Keratinocyte (primary cell): ENCODE data around the gene VSNL1. TPM values are rescaled to one million over a fixed set of nuclear protein-coding genes. Genes with fewer than 3 reads are reported as not detected.
A peak's percentile ranks its signal among the peaks of the same experiment; 100 is the strongest.

ENCODE experiments used
- DNase-seq: peaks from one replicate; pipeline ENCODE4 v3.0.0-alpha.2; 2011; ENCODE audit warnings: low read depth, missing footprints, low spot score
- FAIRE-seq: peaks from 2 replicates; lab custom pipeline; 2011; peaks lifted over from hg19 to GRCh38; lab: Jason Lieb, UNC
- H2AFZ ChIP-seq: 2 replicates; pipeline ENCODE4 v1.6.0; 2012; ENCODE audit warnings: low read length, control low read depth, inconsistent platforms; ENCODE audit not compliant: control insufficient read depth
- H3K27ac ChIP-seq: 2 replicates; pipeline ENCODE4 v1.5.1; 2011; ENCODE audit warnings: low read length; ENCODE audit not compliant: control insufficient read depth, insufficient read depth
- H3K27me3 ChIP-seq: 3 replicates; pipeline ENCODE4 v1.6.0; 2011; ENCODE audit warnings: low read length; ENCODE audit not compliant: control insufficient read depth, insufficient read depth; ENCODE audit errors: extremely low read depth
- H3K36me3 ChIP-seq, 2 experiments: 2 replicates in 1 of 2; 3 replicates in 1 of 2; pipeline ENCODE4 v1.5.1; 2011; ENCODE audit warnings: low read length in 2 of 2, mild to moderate bottlenecking in 1 of 2; ENCODE audit not compliant: control insufficient read depth in 2 of 2, insufficient read depth in 2 of 2; ENCODE audit errors: extremely low read depth in 1 of 2
- H3K4me1 ChIP-seq: 3 replicates; pipeline ENCODE4 v1.5.1; 2011; ENCODE audit warnings: low read length; ENCODE audit not compliant: control insufficient read depth, insufficient read depth; ENCODE audit errors: extremely low read depth
- H3K4me2 ChIP-seq: 3 replicates; pipeline ENCODE4 v1.6.0; 2011; ENCODE audit warnings: low read depth, low read length; ENCODE audit not compliant: control insufficient read depth, insufficient read depth; ENCODE audit errors: extremely low read depth
- H3K4me3 ChIP-seq, 3 experiments: fragments of 200-600 bp in 1 of 3; sonication (generic) in 1 of 3; 2 replicates in 2 of 3; 3 replicates in 1 of 3; pipeline ENCODE4 v1.5.1; 2011 to 2016; ENCODE audit warnings: low read length in 3 of 3, mild to moderate bottlenecking in 3 of 3, control low read depth in 2 of 3, inconsistent platforms in 1 of 3, low read depth in 1 of 3, mixed read lengths in 1 of 3, mixed run types in 1 of 3, moderate library complexity in 1 of 3; ENCODE audit not compliant: control insufficient read depth in 2 of 3, insufficient read depth in 2 of 3; ENCODE audit errors: extremely low read depth in 1 of 3
- H3K79me2 ChIP-seq: 2 replicates; pipeline ENCODE4 v1.6.0; 2012; ENCODE audit warnings: low read length; ENCODE audit not compliant: control insufficient read depth, insufficient read depth
- H3K9ac ChIP-seq: 3 replicates; pipeline ENCODE4 v1.6.0; 2011; ENCODE audit warnings: low read length; ENCODE audit not compliant: control insufficient read depth, insufficient read depth; ENCODE audit errors: extremely low read depth
- H3K9me1 ChIP-seq: 3 replicates; pipeline ENCODE4 v1.6.0; 2011; ENCODE audit warnings: low read length; ENCODE audit not compliant: control insufficient read depth, insufficient read depth; ENCODE audit errors: extremely low read depth
- H3K9me3 ChIP-seq: 2 replicates; pipeline ENCODE4 v1.5.1; 2012; ENCODE audit warnings: low read depth, low read length; ENCODE audit not compliant: control insufficient read depth
- H4K20me1 ChIP-seq: 3 replicates; pipeline ENCODE4 v1.6.0; 2011; ENCODE audit warnings: low read length; ENCODE audit not compliant: control insufficient read depth, insufficient read depth; ENCODE audit errors: extremely low read depth
- EZH2 ChIP-seq: IDR thresholded peaks from one replicate; pipeline ENCODE4 v1.6.1; 2012; ENCODE audit warnings: inconsistent platforms, mild to moderate bottlenecking, low read length, moderate library complexity
- dilution Hi-C: fragments of 300-500 bp; cut with MboI; formaldehyde crosslinking; loops from one replicate; pipeline ENCODE4 v1.7.0; 2020; ENCODE audit warnings: low sequenced_read_pairs; ENCODE audit not compliant: extremely low pct_ligation_motif_present
- polyA plus RNA-seq, 5 experiments: library from polyadenylated mRNA; depleted of rRNA in 3 of 5; stranded (reverse) in 3 of 5; stranded (forward) in 1 of 5; unstranded in 1 of 5; fragments of >200 nt; gene quantifications; 1 replicate in 1 of 5; 2 replicates in 3 of 5; 3 replicates in 1 of 5; pipeline versions ENCODE4 v1.2.1 to v1.2.3, GENCODE V29; 2011 to 2012; ENCODE audit warnings: missing spikeins in 2 of 5, low read depth in 1 of 5, low replicate concordance in 1 of 5
- TF ChIP-seq, protein P1 (sequence below), 3 experiments: IDR thresholded peaks in 1 of 3; conservative IDR thresholded peaks in 1 of 3; optimal IDR thresholded peaks in 1 of 3; 2 replicates in 2 of 3; 3 replicates in 1 of 3; pipeline versions ENCODE3 to v1.5.1; 2011; ENCODE audit warnings: low read length in 3 of 3, mild to moderate bottlenecking in 3 of 3, moderate library complexity in 2 of 3, control low read depth in 1 of 3, inconsistent platforms in 1 of 3; ENCODE audit not compliant: insufficient read depth in 2 of 3; ENCODE audit errors: extremely low read depth in 1 of 3

Gene VSNL1
- polyA plus RNA-seq, 1 donor (not counting 4 experiments of a cell fraction or from before 2014, with no cell fraction given): 32.1 TPM

GRCh38 chr2:17541531-17541950 is 1.0 kb downstream of the VSNL1 start:
- Histone ChIP-seq H3K36me3 (no peaks in the 10 kb centered on the region), H2AFZ (peak overlapping the region; percentile 65), H3K4me3 (peak overlapping the region; percentile 54 to 90 (median 70)), H3K4me2 (peak overlapping the region; percentile 94), H3K27me3 (no peaks in the 10 kb centered on the region), H4K20me1 (no peaks in the 10 kb centered on the region), H3K9me3 (no peaks in the 10 kb centered on the region), H3K9ac (peak overlapping the region; percentile 90), H3K9me1 (peaks cover 2% of the 10 kb centered on the region), H3K27ac (peak overlapping the region; percentile 94), H3K4me1 (peaks cover 49% of the 10 kb centered on the region), H3K79me2 (peaks cover 13% of the 10 kb centered on the region)
- dilution Hi-C loops: no loop called here
- FAIRE-seq (no peak), DNase-seq (no peak)
- TF ChIP-seq, protein P1, sequence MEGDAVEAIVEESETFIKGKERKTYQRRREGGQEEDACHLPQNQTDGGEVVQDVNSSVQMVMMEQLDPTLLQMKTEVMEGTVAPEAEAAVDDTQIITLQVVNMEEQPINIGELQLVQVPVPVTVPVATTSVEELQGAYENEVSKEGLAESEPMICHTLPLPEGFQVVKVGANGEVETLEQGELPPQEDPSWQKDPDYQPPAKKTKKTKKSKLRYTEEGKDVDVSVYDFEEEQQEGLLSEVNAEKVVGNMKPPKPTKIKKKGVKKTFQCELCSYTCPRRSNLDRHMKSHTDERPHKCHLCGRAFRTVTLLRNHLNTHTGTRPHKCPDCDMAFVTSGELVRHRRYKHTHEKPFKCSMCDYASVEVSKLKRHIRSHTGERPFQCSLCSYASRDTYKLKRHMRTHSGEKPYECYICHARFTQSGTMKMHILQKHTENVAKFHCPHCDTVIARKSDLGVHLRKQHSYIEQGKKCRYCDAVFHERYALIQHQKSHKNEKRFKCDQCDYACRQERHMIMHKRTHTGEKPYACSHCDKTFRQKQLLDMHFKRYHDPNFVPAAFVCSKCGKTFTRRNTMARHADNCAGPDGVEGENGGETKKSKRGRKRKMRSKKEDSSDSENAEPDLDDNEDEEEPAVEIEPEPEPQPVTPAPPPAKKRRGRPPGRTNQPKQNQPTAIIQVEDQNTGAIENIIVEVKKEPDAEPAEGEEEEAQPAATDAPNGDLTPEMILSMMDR (optimal IDR thresholded peaks at IDR 0.05 in 1 of 3, IDR thresholded peaks at IDR 0.05 in 1 of 3, conservative IDR thresholded peaks at IDR 0.05 in 1 of 3; ENCODE audit: extremely low read depth in 1 of 3, insufficient read depth in 2 of 3, low read length in 3 of 3): no peak
- no peak for TF ChIP-seq EZH2

DNA sequence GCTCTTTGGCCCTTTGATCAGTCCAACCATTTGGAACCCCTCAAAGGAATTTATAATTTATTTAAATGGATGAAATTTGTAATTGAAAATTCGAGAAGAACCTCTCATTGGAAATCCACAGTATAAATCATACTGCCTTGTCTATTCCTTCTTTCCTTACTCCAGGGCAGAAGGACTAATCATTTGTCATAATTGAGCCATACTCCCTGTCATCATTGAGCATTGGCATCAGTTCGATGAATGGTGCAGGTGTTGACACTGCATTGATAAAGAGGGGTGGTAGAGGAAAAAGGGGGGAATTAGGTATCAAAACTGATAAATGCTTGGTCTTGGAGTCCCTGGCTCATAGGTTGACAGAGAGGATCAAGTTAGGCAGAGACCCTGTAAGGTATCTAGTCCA is 2.0 kb downstream of the VSNL1 start:
- Histone ChIP-seq H4K20me1 (no peaks in the 10 kb centered on the region), H3K36me3 (no peaks in the 10 kb centered on the region), H3K4me1 (peaks cover 45% of the 10 kb centered on the region), H3K9ac (no peak overlapping the region), H3K27ac (no peak overlapping the region), H3K27me3 (no peaks in the 10 kb centered on the region), H3K4me2 (peak overlapping the region; percentile 94), H2AFZ (no peak overlapping the region), H3K9me3 (no peaks in the 10 kb centered on the region), H3K9me1 (peaks cover 2% of the 10 kb centered on the region), H3K79me2 (peaks cover 13% of the 10 kb centered on the region), H3K4me3 (no peak overlapping the region)
- FAIRE-seq (no peak), DNase-seq (no peak)
- dilution Hi-C loops: no loop called here
- no peak for TF ChIP-seq EZH2
- TF ChIP-seq, protein P1 (optimal IDR thresholded peaks at IDR 0.05 in 1 of 3, IDR thresholded peaks at IDR 0.05 in 1 of 3, conservative IDR thresholded peaks at IDR 0.05 in 1 of 3; ENCODE audit: extremely low read depth in 1 of 3, insufficient read depth in 2 of 3, low read length in 3 of 3): no peak
